Neural cell (in vitro differentiated cells): ENCODE data around the gene SLC16A13. TPM values are rescaled to one million over a fixed set of nuclear protein-coding genes. Genes with fewer than 3 reads are reported as not detected.

ENCODE experiments used
- H2AFZ ChIP-seq: fragments of 200-600, 300-800 bp; sonication (generic), shearing (Covaris generic); 2 replicates; pipeline ENCODE4 v1.6.0; 2014; ENCODE audit warnings: low read depth, mild to moderate bottlenecking, antibody characterized with exemption, low read length, moderate library complexity
- H3F3A ChIP-seq: fragments of 200-600 bp; shearing (Covaris generic); 2 replicates; pipeline ENCODE4 v1.6.1; 2016; ENCODE audit warnings: mild to moderate bottlenecking, moderate library complexity, mixed read lengths, antibody characterized with exemption, low read length; ENCODE audit not compliant: insufficient read depth, poor library complexity, severe bottlenecking
- H3K27ac ChIP-seq: fragments of 200-600, 300-800 bp; sonication (generic), shearing (Covaris generic); 2 replicates; pipeline ENCODE4 v1.5.1; 2014; ENCODE audit warnings: mild to moderate bottlenecking, low read length, moderate library complexity
- H3K27me3 ChIP-seq: fragments of 300-800, 200-600 bp; sonication (generic), shearing (Covaris generic); 2 replicates; pipeline ENCODE4 v1.6.0; 2014; ENCODE audit warnings: mild to moderate bottlenecking, low read depth, low read length, moderate library complexity; ENCODE audit not compliant: insufficient read depth
- H3K36me3 ChIP-seq: fragments of 300-800, 200-600 bp; sonication (generic), shearing (Covaris generic); 2 replicates; pipeline ENCODE4 v1.5.1; 2014; ENCODE audit warnings: mild to moderate bottlenecking, antibody characterized with exemption, low read length, moderate library complexity; ENCODE audit not compliant: insufficient read depth
- H3K4me2 ChIP-seq: fragments of 300-800, 200-600 bp; sonication (generic), shearing (Covaris generic); 2 replicates; pipeline ENCODE4 v1.6.0; 2014; ENCODE audit warnings: mild to moderate bottlenecking, low read length
- H3K4me3 ChIP-seq: fragments of 300-800, 200-600 bp; sonication (generic), shearing (Covaris generic); 2 replicates; pipeline ENCODE4 v1.5.1; 2014; ENCODE audit warnings: mild to moderate bottlenecking, low read length, moderate library complexity
- H3K79me2 ChIP-seq: fragments of 200-600 bp; shearing (Covaris generic); replicated peaks from 2 replicates; pipeline ENCODE4 v1.6.0; 2014; ENCODE audit warnings: mild to moderate bottlenecking, low read length, moderate library complexity; ENCODE audit not compliant: insufficient read depth
- H3K9ac ChIP-seq: fragments of 300-800, 200-600 bp; sonication (generic), shearing (Covaris generic); 2 replicates; pipeline ENCODE4 v1.6.1; 2016; ENCODE audit warnings: mild to moderate bottlenecking, low read length, mixed read lengths
- H3K9me2 ChIP-seq: fragments of 200-600 bp; shearing (Covaris generic); 2 replicates; pipeline ENCODE4 v1.6.1; 2016; ENCODE audit warnings: mild to moderate bottlenecking, low read length, mixed read lengths; ENCODE audit not compliant: insufficient read depth
- H3K9me3 ChIP-seq: fragments of 200-600, 300-800 bp; sonication (generic), shearing (Covaris generic); 2 replicates; pipeline ENCODE4 v1.6.1; 2016; ENCODE audit warnings: mild to moderate bottlenecking, mixed run types, low read length, moderate library complexity, mixed read lengths
- H4K20me1 ChIP-seq: fragments of 200-600 bp; shearing (Covaris generic); 2 replicates; pipeline ENCODE4 v1.6.1; 2016; ENCODE audit warnings: mild to moderate bottlenecking, mixed run types; ENCODE audit not compliant: insufficient read depth
- EP300 ChIP-seq: fragments of 450-650 bp; conservative IDR thresholded peaks from 2 replicates; pipeline ENCODE4 v1.6.1; 2014; ENCODE audit warnings: antibody characterized with exemption, mild to moderate bottlenecking, moderate library complexity; ENCODE audit not compliant: poor library complexity, severe bottlenecking
- EZH2 ChIP-seq: fragments of 200-600, 300-800 bp; shearing (Covaris generic), sonication (generic); IDR thresholded peaks from 2 replicates; pipeline ENCODE4 v1.6.1; 2014; ENCODE audit warnings: antibody characterized with exemption, low read length, borderline replicate concordance, mild to moderate bottlenecking; ENCODE audit not compliant: insufficient read depth, poor library complexity, severe bottlenecking
- MXI1 ChIP-seq: fragments of 450-650 bp; conservative IDR thresholded peaks from 2 replicates; pipeline ENCODE4 v1.6.1; 2014; ENCODE audit warnings: antibody characterized with exemption, mild to moderate bottlenecking; ENCODE audit not compliant: poor library complexity, severe bottlenecking
- POLR2AphosphoS5 ChIP-seq: IDR thresholded peaks from 2 replicates; pipeline ENCODE4 v1.6.1; 2012
- RAD21 ChIP-seq: fragments of 450-650 bp; conservative IDR thresholded peaks from 2 replicates; pipeline ENCODE4 v1.6.1; 2014; ENCODE audit warnings: antibody characterized with exemption, mild to moderate bottlenecking, moderate library complexity
- SMC3 ChIP-seq: fragments of 450-650 bp; conservative IDR thresholded peaks from 2 replicates; pipeline ENCODE4 v1.6.1; 2014; ENCODE audit warnings: antibody characterized with exemption, mild to moderate bottlenecking, moderate library complexity; ENCODE audit not compliant: poor library complexity
- TAF1 ChIP-seq: IDR thresholded peaks from 2 replicates; pipeline ENCODE4 v1.6.1; 2012; ENCODE audit warnings: low read depth
- polyA plus RNA-seq: library from polyadenylated mRNA; depleted of rRNA; stranded (reverse); fragments of >200 nt; gene quantifications from 2 replicates; pipeline ENCODE4 v1.2.3, GENCODE V29; 2014
- TF ChIP-seq, protein P1 (sequence below): fragments of 450-650 bp; IDR thresholded peaks from 2 replicates; pipeline ENCODE4 v1.5.1; 2014; ENCODE audit warnings: antibody characterized with exemption, mild to moderate bottlenecking, moderate library complexity; ENCODE audit not compliant: poor library complexity, severe bottlenecking
- TF ChIP-seq, protein P2 (sequence below): IDR thresholded peaks from 2 replicates; pipeline ENCODE4 v1.6.1; 2012; ENCODE audit warnings: borderline replicate concordance

The SLC16A13 gene
- polyA plus RNA-seq, 1 donor from 2014 or later, result not detected

DNA sequence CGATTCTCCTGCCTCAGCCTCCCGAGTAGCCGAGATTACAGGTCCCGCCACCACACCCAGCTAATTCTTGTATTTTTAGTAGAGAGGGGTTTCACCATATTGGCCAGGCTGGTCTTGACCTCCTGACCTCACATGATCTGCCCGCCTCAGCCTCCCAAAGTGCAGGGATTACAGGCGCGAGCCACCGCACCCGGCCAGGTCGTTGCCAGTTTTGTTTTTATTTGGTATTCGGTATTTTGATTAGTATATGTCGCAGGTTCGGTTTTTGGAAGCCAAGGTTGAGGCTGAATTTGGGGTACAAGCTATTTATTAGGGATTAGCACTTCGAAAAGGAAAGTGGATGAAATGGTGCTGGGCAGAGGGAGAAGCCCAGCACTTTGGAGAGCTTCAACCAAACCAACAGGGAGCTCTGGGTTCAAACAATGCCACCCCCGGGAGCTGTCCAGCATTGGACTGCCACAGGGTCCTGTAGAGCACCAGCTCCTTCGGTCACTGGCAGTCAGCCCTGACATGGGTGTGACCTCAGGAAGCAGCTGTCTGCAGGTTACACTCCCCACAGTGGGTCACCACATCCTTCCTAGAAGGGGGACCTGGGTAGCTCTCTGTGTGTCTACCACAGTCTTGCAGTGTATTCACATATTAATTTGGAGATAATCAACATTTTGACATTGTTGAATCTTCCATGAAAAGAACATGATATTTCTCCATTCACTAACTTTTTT is 45.7 kb downstream of the SLC16A13 start:
- TF ChIP-seq SMC3 (no peak), MXI1 (no peak)
- Histone ChIP-seq H3K4me2 (no peak overlapping the region), H3K27me3 (no peaks in the 10 kb centered on the region), H3K9me2 (no peaks in the 10 kb centered on the region), H3K9me3 (no peaks in the 10 kb centered on the region), H3K36me3 (no peaks in the 10 kb centered on the region), H4K20me1 (no peaks in the 10 kb centered on the region), H3K27ac (no peak overlapping the region), H2AFZ (no peak overlapping the region), H3K79me2 (no peaks in the 10 kb centered on the region), H3K4me3 (no peak overlapping the region), H3F3A (no peaks in the 10 kb centered on the region), H3K9ac (no peak overlapping the region)

DNA sequence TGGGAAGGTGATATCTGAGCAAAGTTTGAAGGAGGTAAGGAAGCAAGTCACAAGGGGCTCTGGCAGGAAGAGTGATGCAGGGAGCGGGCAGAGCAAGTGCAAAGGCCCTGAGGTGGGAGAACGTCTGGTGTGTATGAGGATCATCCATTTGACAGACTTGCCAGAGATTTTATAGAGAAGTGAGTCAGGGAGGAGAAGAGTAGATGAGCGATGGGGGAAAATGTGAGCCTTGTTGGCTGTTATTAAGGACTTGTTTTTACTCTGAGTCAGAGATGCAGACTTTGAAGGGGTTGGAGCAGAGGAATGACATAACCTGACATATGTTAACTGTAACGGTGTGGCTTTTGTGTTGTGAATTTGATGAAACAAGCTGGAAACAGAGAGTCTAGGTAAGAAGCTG is 47.8 kb downstream of the SLC16A13 start:
- Histone ChIP-seq H3K4me2 (no peak overlapping the region), H4K20me1 (no peaks in the 10 kb centered on the region), H3K36me3 (no peaks in the 10 kb centered on the region), H3K27me3 (no peaks in the 10 kb centered on the region), H3K9me2 (no peaks in the 10 kb centered on the region), H3K79me2 (no peaks in the 10 kb centered on the region), H3K9me3 (no peaks in the 10 kb centered on the region), H2AFZ (no peak overlapping the region), H3K4me3 (no peak overlapping the region), H3F3A (no peaks in the 10 kb centered on the region), H3K9ac (no peak overlapping the region), H3K27ac (no peak overlapping the region)
- TF ChIP-seq EP300 (no peak), POLR2AphosphoS5 (no peak), SMC3 (no peak), TAF1 (no peak), EZH2 (no peak)
- TF ChIP-seq, protein P1, sequence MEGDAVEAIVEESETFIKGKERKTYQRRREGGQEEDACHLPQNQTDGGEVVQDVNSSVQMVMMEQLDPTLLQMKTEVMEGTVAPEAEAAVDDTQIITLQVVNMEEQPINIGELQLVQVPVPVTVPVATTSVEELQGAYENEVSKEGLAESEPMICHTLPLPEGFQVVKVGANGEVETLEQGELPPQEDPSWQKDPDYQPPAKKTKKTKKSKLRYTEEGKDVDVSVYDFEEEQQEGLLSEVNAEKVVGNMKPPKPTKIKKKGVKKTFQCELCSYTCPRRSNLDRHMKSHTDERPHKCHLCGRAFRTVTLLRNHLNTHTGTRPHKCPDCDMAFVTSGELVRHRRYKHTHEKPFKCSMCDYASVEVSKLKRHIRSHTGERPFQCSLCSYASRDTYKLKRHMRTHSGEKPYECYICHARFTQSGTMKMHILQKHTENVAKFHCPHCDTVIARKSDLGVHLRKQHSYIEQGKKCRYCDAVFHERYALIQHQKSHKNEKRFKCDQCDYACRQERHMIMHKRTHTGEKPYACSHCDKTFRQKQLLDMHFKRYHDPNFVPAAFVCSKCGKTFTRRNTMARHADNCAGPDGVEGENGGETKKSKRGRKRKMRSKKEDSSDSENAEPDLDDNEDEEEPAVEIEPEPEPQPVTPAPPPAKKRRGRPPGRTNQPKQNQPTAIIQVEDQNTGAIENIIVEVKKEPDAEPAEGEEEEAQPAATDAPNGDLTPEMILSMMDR, result no peak
- TF ChIP-seq, protein P2, sequence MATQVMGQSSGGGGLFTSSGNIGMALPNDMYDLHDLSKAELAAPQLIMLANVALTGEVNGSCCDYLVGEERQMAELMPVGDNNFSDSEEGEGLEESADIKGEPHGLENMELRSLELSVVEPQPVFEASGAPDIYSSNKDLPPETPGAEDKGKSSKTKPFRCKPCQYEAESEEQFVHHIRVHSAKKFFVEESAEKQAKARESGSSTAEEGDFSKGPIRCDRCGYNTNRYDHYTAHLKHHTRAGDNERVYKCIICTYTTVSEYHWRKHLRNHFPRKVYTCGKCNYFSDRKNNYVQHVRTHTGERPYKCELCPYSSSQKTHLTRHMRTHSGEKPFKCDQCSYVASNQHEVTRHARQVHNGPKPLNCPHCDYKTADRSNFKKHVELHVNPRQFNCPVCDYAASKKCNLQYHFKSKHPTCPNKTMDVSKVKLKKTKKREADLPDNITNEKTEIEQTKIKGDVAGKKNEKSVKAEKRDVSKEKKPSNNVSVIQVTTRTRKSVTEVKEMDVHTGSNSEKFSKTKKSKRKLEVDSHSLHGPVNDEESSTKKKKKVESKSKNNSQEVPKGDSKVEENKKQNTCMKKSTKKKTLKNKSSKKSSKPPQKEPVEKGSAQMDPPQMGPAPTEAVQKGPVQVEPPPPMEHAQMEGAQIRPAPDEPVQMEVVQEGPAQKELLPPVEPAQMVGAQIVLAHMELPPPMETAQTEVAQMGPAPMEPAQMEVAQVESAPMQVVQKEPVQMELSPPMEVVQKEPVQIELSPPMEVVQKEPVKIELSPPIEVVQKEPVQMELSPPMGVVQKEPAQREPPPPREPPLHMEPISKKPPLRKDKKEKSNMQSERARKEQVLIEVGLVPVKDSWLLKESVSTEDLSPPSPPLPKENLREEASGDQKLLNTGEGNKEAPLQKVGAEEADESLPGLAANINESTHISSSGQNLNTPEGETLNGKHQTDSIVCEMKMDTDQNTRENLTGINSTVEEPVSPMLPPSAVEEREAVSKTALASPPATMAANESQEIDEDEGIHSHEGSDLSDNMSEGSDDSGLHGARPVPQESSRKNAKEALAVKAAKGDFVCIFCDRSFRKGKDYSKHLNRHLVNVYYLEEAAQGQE, result no peak

DNA sequence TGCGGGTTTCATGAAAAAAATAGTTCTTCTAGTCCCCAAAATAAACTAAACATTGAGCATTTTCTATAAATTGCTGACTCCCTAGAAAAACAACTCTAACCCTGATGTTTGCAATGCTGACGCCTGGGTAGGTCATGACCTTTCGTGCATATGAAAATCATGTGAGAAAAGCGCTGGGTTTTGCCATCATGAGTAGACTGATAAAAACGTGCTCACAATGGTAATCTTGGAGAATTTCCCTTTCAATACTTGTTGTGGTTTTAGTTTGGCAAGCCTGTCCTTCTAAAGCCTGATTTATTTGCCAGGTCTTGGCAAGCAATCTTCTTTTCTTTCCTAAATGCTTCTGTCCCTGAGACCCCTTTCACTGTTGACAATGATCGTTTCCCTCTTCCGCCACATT is 48.3 kb downstream of the SLC16A13 start:
- H3K27ac ChIP-seq, result no peak overlapping the region
- TF ChIP-seq RAD21 (no peak), POLR2AphosphoS5 (no peak), EZH2 (no peak), MXI1 (no peak)
- TF ChIP-seq, protein P2, result no peak
- TF ChIP-seq, protein P1, result no peak
- no peak overlapping the region for H3K9ac ChIP-seq
- no peaks in the 10 kb centered on the region for H3K79me2 ChIP-seq
- no peaks in the 10 kb centered on the region for H3F3A ChIP-seq
- no peak overlapping the region for H3K4me3 ChIP-seq
- no peak overlapping the region for H2AFZ ChIP-seq
- H3K27me3 ChIP-seq, result no peaks in the 10 kb centered on the region
- H3K9me3 ChIP-seq, result no peaks in the 10 kb centered on the region
- H4K20me1 ChIP-seq, result no peaks in the 10 kb centered on the region
- no peaks in the 10 kb centered on the region for H3K36me3 ChIP-seq
- no peaks in the 10 kb centered on the region for H3K9me2 ChIP-seq
- H3K4me2 ChIP-seq, result no peak overlapping the region
